Activated T-cell treated with anti-CD3 and anti-CD28 coated beads, Interleukin-2, amount 50 U/mL, for 72 hours (primary cell): ENCODE data around the gene FGF19. TPM values are rescaled to one million over a fixed set of nuclear protein-coding genes. Genes with fewer than 3 reads are reported as not detected.

Experiments
- ATAC-seq, 2 donors: fragments of 150-1000 bp; cut with Tn5 transposase; replicated peaks in 1 of 2; 2 replicates each; pipeline ENCODE4 v1.10.0; 2021; ENCODE audit warnings: moderate library complexity in 2 of 2, mild to moderate bottlenecking in 1 of 2
- DNase-seq, 2 donors: peaks; one replicate each; pipeline ENCODE4 v3.0.0; 2021 to 2022; ENCODE audit warnings: mixed read lengths in 1 of 2
- H3K27ac Mint-ChIP-seq: one replicate; pipeline ENCODE4 v1.8.0; 2022; ENCODE audit warnings: mild to moderate bottlenecking, moderate library complexity, mixed read lengths
- H3K27me3 Mint-ChIP-seq: one replicate; pipeline ENCODE4 v1.8.0; 2022; ENCODE audit warnings: low read depth, mixed read lengths
- H3K36me3 Mint-ChIP-seq, 2 donors: one replicate each; pipeline ENCODE4 v1.8.0; 2022; ENCODE audit warnings: mixed read lengths in 2 of 2, mild to moderate bottlenecking in 1 of 2; ENCODE audit not compliant: insufficient read depth in 2 of 2
- H3K4me1 Mint-ChIP-seq: one replicate; pipeline ENCODE4 v1.8.0; 2022; ENCODE audit warnings: low read depth, mixed read lengths
- H3K4me3 Mint-ChIP-seq, 2 donors: one replicate each; pipeline ENCODE4 v1.8.0; 2022; ENCODE audit warnings: mild to moderate bottlenecking in 2 of 2, mixed read lengths in 2 of 2, moderate library complexity in 2 of 2
- H3K9me3 Mint-ChIP-seq, 2 donors: one replicate each; pipeline ENCODE4 v1.8.0; 2022; ENCODE audit warnings: mixed read lengths in 2 of 2
- total RNA-seq, 2 donors: library from RNA; stranded (reverse); gene quantifications; one replicate each; pipeline ENCODE4 v1.2.3, GENCODE V29; 2022

Gene FGF19
- total RNA-seq, 2 donors from 2014 or later, result 0.10 to 0.35 TPM

DNA sequence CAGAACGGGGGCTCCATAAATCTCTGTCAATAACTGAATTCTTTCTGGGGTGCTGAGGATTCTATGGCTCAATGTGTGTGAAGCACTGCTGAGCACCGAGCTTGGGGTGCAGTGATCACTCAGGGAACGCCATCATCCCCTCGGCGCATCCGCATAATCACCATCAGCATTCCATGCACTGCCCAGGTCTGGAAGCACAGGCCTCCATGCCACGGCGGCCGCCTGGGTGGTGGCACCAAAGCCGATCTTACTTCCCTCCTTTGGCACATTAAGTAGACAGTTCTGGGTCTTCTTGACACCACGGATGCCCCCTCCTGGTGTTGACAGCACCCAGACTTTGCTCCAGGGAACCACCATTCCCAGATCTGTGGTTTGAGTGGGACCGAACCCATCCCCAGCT lies 44.2 kb downstream of the FGF19 start:
- Mint-ChIP-seq H3K36me3 (peaks cover 0 to 1% of the 10 kb centered on the region in 2 donors), H3K9me3 (no peaks in the 10 kb centered on the region), H3K27ac (no peak overlapping the region), H3K27me3 (no peaks in the 10 kb centered on the region), H3K4me1 (no peaks in the 10 kb centered on the region), H3K4me3 (no peak overlapping the region)
- DNase-seq (no peak), ATAC-seq (no peak)

GRCh38 chr11:69658626-69659450 lies 45.0 kb downstream of the FGF19 start:
- Mint-ChIP-seq H3K27me3 (no peaks in the 10 kb centered on the region), H3K4me3 (no peak overlapping the region), H3K27ac (no peak overlapping the region), H3K36me3 (no peaks in the 10 kb centered on the region), H3K9me3 (no peaks in the 10 kb centered on the region), H3K4me1 (no peaks in the 10 kb centered on the region)
- no peak for DNase-seq
- no peak for ATAC-seq

GRCh38 chr11:69657911-69658625 lies 45.8 kb downstream of the FGF19 start:
- H3K27me3 Mint-ChIP-seq, result no peaks in the 10 kb centered on the region
- H3K4me3 Mint-ChIP-seq, result no peak overlapping the region
- no peak overlapping the region for H3K27ac Mint-ChIP-seq
- H3K9me3 Mint-ChIP-seq, result no peaks in the 10 kb centered on the region
- no peaks in the 10 kb centered on the region for H3K36me3 Mint-ChIP-seq
- no peaks in the 10 kb centered on the region for H3K4me1 Mint-ChIP-seq
- no peak for ATAC-seq
- no peak for DNase-seq

- no peak for DNase-seq
- Mint-ChIP-seq H3K4me1 (no peaks in the 10 kb centered on the region), H3K27ac (no peak overlapping the region), H3K4me3 (no peak overlapping the region), H3K9me3 (no peaks in the 10 kb centered on the region), H3K27me3 (no peaks in the 10 kb centered on the region), H3K36me3 (no peaks in the 10 kb centered on the region)
- no peak for ATAC-seq
Observed at GRCh38 chr11:69657456-69657910, 46.3 kb downstream of the FGF19 start.

GRCh38 chr11:69656536-69657455 lies 47.0 kb downstream of the FGF19 start:
- no peak overlapping the region for H3K27ac Mint-ChIP-seq
- no peak overlapping the region for H3K4me3 Mint-ChIP-seq
- no peaks in the 10 kb centered on the region for H3K9me3 Mint-ChIP-seq
- ATAC-seq (no peak), DNase-seq (no peak)
- no peaks in the 10 kb centered on the region for H3K4me1 Mint-ChIP-seq
- no peaks in the 10 kb centered on the region for H3K36me3 Mint-ChIP-seq
- H3K27me3 Mint-ChIP-seq, result no peaks in the 10 kb centered on the region

- no peak overlapping the region for H3K4me3 Mint-ChIP-seq
- H3K27me3 Mint-ChIP-seq, result no peaks in the 10 kb centered on the region
- H3K27ac Mint-ChIP-seq, result no peak overlapping the region
- no peak for DNase-seq
- H3K9me3 Mint-ChIP-seq, result no peaks in the 10 kb centered on the region
- ATAC-seq, result no peak
- H3K4me1 Mint-ChIP-seq, result no peaks in the 10 kb centered on the region
- H3K36me3 Mint-ChIP-seq, result no peaks in the 10 kb centered on the region
Observed at GRCh38 chr11:69655479-69656428, 48.1 kb downstream of the FGF19 start.

DNA sequence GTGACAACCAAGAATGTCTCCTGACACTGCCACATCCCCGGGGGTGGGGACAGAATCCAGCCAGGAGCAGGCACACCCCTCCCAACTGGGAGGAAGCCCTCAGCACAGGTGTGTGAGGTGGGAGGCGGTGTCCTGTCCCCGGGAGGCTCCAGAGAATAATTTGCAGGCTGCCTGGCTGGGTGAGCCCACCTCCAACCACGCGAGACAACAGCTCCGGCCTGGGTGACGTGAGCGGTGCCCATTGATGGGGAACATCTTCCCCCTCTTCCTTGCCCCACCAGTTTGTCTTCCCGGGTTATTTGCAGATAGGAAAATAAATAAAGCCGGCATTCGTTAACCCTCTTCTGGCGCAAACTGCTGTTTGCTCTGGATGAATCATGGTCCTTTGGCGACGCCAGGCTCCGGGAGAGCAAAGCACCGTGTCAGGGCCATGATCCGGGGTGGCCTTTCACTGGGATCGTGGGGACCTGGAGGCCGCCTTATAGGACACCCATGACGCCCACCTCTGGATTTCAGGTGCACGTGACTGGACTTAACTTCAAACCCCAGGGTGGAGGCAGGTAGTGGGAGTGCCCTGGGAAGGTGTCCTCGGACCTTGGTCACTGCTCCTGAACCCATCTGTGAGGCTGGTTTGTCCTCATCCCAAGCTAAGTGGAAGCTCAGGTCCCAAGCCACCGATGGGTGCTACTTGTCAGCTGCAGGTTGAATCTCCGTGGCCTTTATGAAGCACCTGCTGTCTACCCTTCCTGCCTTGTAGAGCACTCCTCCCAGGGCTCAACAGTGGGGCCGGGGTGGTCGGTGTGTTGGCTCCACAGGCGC lies 49.0 kb downstream of the FGF19 start:
- H3K4me1 Mint-ChIP-seq, result no peaks in the 10 kb centered on the region
- H3K27ac Mint-ChIP-seq, result no peak overlapping the region
- DNase-seq, result no peak
- H3K27me3 Mint-ChIP-seq, result no peaks in the 10 kb centered on the region
- H3K9me3 Mint-ChIP-seq, result no peaks in the 10 kb centered on the region
- H3K36me3 Mint-ChIP-seq, result no peaks in the 10 kb centered on the region
- no peak for ATAC-seq
- no peak overlapping the region for H3K4me3 Mint-ChIP-seq

DNA sequence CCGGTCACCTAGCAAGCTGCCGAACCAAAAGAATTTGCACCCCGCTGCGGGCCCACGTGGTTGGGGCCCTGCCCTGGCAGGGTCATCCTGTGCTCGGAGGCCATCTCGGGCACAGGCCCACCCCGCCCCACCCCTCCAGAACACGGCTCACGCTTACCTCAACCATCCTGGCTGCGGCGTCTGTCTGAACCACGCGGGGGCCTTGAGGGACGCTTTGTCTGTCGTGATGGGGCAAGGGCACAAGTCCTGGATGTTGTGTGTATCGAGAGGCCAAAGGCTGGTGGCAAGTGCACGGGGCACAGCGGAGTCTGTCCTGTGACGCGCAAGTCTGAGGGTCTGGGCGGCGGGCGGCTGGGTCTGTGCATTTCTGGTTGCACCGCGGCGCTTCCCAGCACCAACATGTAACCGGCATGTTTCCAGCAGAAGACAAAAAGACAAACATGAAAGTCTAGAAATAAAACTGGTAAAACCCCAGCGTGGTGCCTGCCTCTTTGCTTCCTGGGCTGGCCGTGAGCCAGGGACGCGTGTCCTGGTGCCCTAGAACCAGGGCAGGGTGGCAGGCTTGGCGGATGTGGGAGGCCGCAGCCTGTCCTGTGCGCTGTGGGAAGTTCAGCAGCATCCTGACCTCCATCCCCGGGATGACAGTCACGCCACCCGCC lies 49.7 kb downstream of the FGF19 start:
- H3K4me1 Mint-ChIP-seq, result no peaks in the 10 kb centered on the region
- H3K36me3 Mint-ChIP-seq, result no peaks in the 10 kb centered on the region
- ATAC-seq, result no peak
- no peak overlapping the region for H3K27ac Mint-ChIP-seq
- no peak overlapping the region for H3K4me3 Mint-ChIP-seq
- no peaks in the 10 kb centered on the region for H3K27me3 Mint-ChIP-seq
- DNase-seq, result no peak
- no peaks in the 10 kb centered on the region for H3K9me3 Mint-ChIP-seq

DNA sequence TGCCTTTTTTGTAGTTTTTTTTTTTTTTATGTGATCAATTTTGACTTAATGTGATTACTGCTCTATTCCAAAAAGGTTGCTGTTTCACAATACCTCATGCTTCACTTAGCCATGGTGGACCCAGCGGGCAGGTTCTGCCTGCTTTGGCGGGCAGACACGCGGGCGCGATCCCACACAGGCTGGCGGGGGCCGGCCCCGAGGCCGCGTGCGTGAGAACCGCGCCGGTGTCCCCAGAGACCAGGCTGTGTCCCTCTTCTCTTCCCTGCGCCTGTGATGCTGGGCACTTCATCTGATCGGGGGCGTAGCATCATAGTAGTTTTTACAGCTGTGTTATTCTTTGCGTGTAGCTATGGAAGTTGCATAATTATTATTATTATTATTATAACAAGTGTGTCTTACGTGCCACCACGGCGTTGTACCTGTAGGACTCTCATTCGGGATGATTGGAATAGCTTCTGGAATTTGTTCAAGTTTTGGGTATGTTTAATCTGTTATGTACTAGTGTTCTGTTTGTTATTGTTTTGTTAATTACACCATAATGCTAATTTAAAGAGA lies 50.3 kb downstream of the FGF19 start:
- H3K27ac Mint-ChIP-seq, result no peak overlapping the region
- H3K27me3 Mint-ChIP-seq, result no peaks in the 10 kb centered on the region
- no peak for ATAC-seq
- no peaks in the 10 kb centered on the region for H3K4me1 Mint-ChIP-seq
- H3K36me3 Mint-ChIP-seq, result no peaks in the 10 kb centered on the region
- no peak for DNase-seq
- no peak overlapping the region for H3K4me3 Mint-ChIP-seq
- H3K9me3 Mint-ChIP-seq, result no peaks in the 10 kb centered on the region

- Mint-ChIP-seq H3K36me3 (no peaks in the 10 kb centered on the region), H3K27me3 (no peaks in the 10 kb centered on the region), H3K4me3 (no peak overlapping the region), H3K4me1 (no peaks in the 10 kb centered on the region), H3K9me3 (no peaks in the 10 kb centered on the region), H3K27ac (no peak overlapping the region)
- DNase-seq (no peak), ATAC-seq (no peak)
Observed at GRCh38 chr11:69652999-69653398, 50.8 kb downstream of the FGF19 start.
